Measurements from ENCODE around the gene SPARCL1.
"Not testable (repeated sequence)": the region's sequence is repeated elsewhere in the genome, so short reads cannot be mapped to it uniquely, and the experiment has no call there.

Gene SPARCL1, protein sequence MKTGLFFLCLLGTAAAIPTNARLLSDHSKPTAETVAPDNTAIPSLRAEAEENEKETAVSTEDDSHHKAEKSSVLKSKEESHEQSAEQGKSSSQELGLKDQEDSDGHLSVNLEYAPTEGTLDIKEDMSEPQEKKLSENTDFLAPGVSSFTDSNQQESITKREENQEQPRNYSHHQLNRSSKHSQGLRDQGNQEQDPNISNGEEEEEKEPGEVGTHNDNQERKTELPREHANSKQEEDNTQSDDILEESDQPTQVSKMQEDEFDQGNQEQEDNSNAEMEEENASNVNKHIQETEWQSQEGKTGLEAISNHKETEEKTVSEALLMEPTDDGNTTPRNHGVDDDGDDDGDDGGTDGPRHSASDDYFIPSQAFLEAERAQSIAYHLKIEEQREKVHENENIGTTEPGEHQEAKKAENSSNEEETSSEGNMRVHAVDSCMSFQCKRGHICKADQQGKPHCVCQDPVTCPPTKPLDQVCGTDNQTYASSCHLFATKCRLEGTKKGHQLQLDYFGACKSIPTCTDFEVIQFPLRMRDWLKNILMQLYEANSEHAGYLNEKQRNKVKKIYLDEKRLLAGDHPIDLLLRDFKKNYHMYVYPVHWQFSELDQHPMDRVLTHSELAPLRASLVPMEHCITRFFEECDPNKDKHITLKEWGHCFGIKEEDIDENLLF

DNA sequence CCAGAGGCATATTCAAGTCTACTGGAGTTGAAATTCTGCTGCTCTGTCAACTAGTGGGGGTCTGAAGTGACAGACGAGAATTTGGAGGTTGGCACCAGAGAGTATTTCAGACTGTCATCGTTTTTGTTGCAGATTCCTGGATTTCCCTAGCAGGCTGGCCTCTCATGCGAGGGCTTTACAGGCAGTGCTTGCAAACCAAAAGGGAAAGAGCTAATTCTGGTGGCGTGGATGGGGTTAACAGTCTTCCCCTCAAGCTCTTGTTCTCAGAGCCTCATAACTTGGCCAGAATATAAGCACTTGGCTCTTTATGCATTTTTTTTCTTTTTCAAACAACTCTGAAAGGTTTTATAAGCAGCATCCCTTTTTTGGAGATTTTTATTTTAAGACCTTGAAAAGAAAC is at the start of gene SPARCL1:
Gene SPARCL1 (minus strand): TSS at position 190 of the 400 bp plus-strand sequence. CDS start 29,802 bp downstream, outside the sequence.
- DNase-seq = no peak

DNA sequence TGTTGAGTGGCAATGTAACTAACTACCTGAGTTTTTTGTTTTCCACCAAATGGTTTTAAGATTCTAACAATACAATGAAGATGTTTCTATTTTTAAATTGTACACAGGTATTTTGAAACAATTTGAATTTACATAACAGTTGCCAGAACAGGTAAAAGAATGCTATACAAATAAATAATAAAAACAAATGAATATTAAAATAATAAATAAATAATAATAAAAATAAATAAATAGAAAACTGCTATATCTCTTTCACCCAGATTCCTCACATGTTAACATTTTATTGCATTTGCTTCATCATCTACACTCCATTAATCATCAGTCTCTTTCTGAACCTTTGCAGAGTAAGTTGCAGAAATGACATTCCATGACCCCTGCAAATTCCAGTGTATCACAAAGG is 46.8 kb upstream of the SPARCL1 start:
- no peak for DNase-seq

DNA sequence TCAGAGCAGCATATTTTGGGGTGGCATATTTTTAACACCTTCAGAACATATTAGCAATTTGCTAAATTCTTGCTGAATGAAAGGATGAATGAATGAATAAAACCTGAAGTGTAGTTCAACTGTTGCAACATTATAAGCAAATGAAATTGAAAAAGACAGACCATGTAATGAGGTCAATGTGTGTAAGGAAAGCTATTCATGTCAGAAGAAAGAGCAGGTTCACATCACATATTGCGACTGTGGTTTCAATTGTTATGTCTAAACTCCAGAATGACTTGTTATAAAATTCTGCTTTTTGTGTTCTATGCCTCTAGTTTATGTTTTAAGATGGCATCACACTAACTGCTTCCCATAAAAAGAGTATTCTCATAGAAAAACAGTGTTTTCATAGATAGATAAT is 46.2 kb upstream of the SPARCL1 start:
- DNase-seq = no peak

DNA sequence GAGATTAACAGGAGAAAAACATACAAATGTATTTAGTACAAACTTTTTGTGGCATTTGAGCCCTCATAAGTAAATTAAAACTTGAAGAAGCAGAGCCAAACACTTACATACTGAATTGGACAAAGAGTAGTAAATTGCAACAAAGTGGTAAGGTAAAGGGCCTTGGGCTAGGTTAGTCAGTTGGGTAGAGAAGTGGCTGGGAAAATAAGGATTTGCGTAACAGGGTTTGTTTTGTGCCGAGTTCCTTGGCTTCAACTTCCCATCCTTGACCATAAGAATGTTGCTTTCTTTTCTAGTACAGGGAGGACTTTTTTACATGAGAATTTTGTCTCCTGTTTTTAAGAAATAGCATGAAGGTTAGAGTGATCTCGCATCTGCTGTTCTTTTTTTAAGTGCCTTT is 45.8 kb upstream of the SPARCL1 start:
- no peak for DNase-seq

DNA sequence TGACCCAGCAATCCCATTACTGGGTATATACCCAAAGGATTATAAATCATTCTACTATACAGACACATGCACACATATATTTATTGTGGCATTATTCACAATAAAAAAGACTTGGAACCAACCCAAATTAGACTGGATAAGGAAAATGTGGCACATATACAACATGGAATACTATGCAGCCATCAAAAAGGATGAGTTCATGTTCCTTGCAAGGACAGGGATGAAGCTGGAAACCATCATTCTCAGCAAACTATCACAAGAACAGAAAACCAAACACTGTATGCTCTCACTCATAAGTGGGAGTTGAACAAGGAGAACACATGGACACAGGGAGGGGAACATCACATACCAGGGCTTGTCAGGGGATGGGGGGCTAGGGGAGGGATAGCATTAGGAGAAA is 45.2 kb upstream of the SPARCL1 start:
- not testable (repeated sequence) for DNase-seq

DNA sequence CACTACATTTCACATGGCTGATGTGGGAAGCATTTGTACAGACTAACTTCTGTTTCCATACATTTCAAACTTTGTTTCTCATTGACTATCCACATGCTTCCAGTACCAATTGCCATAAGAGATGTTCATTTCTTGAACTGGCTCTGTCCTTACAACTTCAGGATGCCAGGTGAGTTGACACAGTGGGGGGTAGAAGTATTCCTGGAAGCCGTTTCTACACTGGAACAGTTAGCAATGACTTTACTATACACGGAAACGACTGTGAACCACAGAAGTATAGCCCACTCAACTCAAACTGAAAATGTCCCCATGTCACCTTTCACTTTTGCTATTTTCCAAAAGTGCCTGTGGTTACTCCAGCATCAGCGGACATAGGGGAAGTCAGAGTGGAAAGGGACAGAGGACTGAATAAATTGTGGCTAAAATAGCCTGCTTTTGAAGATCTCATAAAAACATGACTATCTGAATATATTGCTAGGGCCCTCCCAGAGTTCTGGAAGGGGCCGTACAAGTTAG is 41.2 kb upstream of the SPARCL1 start:
- no peak for DNase-seq

DNA sequence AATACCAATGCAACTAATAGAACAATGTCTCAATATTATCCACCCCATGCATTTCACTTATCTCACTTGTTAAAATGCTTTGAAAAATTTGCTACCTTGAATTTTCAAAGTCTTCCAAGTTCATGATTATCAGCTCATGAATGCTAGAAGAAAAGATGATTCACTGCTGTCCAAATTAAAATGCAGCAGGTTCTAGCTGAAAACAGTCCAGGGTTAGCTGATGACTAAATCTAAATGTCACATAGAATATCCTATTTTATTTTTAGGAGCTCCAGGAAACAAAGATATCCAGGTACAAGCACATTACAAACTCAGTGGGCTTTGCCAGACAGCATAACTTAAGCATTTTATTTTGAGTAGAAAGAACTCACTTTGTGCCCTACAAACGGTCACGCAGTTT is 38.0 kb upstream of the SPARCL1 start:
- DNase-seq = no peak

DNA sequence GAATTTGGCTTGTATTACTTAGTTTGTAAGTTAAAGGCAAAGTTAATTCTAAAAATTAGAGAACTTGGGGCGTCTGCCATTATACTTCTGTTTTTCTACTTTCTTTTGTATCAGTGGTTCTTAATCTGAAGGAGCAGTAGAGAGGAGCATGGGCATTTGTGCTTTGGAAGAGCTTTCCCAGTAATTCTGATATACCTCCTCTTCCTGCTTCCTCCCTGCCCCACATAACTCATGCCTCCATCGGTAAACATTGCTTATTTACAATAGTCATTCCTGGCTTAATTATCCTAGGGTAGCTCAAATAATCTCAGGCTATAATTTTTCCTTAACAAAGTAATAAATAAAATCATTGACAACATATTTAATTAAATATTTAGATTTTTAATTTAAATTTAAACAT is 37.1 kb upstream of the SPARCL1 start:
- no peak for DNase-seq

DNA sequence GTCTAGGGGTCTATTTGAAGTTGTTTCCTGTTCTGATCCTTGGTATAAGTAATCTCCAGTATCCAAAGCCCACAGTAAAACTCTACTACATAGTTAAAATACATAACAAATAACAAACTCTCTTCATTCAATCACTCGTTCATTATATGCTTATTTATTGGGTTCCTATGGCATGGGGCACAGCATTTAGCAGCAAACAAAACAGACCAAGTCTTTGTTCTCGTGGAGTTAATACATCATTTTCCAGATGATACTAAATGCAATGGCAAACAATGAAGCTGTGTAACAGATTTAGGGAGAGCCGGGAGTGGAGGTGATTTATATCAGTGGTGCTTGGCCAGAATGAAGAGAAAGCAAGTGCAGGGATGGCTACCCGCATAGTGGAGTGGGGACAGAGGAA is 36.6 kb upstream of the SPARCL1 start:
- DNase-seq = no peak

DNA sequence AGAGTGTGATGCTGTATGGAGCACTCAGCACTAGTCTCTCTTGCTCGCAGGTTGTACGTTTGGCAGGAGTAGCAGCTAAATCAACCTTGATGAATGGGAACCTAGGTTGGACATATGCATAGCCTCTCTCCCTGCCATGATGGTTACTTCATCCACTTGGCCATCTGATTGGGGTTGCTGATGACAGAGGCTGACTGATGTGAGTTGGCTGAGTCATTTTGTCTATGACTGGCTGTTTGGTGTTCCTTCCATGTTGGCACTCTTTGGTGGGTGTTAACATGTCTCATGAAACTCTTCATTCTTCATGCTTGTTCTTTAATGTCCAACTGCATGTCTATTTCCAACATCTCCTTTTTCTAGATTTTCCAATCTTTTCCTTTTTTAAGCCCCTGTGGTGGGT is 31.6 kb upstream of the SPARCL1 start:
- DNase-seq = no peak

DNA sequence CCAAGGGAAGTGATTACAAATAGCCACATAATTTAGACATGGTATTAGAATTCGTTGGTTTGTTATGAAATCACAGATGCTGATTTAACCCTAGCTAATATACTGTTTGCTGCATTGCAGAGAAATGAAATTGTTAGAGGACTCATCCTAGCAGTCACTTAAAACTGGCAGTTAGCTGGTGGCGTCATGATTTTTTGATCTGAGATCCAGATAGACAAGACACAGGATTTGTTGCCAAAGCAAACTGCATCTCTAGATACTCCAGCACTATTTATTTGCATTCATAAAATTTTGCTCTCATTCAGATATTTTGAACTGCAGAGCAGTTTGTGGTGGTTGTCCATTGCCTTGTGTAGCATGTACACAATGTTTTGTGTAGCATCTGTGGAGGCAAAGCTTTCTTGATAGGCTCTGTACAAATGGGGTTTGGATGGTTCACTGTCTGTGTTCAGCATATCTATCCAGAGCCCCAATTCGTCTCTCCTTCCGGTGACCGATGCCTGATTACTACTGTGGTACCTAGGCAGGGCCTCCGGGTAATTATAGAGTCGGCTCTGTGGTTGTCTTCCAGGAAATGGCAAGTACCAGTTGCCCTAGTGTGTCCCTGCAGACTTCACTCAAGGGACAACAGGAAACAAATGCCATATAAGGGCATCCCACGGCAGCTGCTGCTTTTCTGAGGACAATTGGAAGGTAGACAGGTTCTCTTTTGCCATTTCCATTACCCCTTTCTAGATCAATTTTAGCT is 30.1 kb upstream of the SPARCL1 start:
- DNase-seq = no peak

DNA sequence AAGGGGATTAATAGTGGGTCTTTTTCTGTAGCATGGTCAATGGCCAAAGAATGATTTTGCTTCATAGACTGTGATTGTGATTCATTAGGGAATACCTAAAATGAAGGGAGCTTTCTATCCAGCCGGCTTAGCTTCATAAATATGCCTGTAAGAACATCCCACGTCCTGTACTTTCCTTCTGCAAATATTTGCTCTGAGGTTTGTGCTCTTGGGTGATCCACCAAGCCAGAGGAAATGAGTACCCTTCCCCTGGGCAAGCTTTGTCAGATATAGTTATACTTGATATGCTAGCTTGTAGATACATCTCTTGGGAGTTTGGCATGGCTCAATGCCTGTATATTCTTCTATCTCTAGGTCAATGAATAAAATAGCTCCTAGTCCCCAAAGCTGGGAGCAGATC is 28.2 kb upstream of the SPARCL1 start:
- DNase-seq = no peak

DNA sequence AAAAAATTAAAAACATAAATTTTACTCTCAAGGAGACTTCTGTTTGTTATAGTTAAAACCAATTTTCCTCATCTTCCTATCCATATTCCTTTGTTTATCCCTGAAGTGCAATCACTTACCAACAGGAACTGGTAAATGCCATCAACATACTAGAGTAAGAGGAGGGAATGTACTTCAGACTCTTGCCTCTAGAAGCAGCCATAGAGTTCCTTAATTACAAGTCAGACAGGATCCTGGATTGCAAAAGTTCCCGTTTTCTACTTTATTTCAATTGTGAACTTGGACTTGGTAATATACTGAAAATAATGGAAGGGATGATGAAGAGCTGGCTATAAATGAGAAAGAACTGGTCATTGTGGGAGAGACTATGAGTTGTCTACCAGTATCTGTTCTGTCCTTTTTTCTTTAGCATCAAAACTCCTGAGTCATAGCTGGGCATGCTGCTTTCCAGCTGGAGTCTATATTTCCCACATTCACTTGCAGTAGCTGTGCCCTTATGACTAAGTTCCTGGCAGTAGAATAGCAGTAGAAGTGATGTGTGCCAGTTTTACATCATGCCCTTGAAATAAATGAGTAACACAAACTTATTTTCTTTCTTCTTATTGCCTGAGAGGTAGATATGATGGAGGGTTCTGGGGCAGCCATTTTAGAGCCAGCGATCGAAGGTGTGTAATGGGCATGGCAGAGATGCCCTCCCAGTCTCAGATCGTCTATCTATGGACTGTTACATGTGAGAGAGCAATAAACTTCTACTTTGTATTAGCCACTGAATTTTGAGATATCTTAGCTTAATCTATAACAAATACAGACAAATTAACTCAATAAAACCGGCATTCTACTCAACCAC is 26.8 kb upstream of the SPARCL1 start:
- no peak for DNase-seq

DNA sequence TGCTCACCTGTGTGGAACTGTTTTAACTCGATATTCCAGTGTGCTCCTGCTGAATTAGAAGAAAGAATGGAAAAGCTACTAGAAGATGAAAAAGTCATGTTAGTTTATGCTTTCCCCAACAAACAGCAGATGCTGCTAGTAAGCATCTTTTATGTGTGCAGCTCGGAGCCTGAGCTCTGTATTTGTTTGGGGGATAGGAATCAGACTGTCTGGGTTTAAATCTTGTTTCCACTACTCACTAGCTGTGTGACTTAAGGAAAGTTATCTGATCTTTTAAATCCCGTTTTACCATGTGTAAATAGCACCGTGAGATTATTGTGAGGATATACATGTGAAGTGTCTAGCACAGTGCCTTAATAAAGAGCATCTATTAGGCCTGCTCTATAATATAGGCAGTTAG is 24.0 kb upstream of the SPARCL1 start:
- DNase-seq = no peak

DNA sequence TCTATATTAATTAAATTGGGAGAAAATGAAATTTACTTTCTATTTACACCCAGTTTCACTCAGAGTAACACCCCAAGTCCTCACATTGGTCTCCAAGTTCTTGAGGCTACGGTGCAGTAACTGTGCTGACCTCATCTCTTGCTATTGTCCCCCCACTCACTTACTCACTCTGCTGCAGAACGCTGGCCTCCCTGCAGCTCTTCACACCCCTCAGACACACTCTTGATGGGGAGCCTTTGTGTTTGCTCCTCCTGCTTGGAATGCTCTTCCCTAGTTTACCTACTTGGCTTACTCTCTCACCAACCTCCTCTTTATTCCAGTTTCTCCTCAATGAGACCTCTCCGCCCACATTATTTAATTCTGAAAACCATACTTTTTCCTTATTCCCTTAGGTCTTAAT is 22.2 kb upstream of the SPARCL1 start:
- no peak for DNase-seq

DNA sequence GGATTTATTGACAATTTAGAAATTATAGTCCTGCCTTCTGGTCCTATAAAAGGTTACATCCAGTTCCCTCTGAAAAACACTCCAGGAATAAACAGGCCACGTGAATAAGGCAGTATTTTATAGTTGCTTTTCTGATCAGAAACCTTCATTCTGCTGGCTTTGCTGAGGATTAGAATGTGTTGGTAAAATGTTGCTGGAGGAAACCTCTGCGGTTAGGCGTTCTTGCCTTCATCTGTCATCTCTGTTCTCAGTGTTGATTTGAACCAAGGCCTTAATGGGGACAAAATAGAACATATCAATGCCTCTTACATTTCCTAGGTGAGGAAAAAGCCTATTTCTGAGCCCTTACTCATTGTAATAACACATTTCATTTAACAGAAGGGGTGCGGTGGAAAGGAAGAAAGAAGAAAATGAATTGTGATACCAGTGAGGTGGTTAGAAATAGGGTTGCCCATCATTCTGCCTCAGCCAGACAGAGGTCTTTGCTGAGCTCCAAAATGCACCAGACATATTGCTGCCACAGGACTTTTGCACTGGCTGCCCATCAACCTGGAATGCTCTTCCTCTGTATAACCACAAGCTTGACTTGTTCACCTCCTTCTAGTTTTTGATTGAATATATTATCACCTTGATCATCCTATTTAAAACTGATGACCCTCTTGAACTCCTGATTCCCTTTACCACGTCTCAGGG is 18.0 kb upstream of the SPARCL1 start:
- DNase-seq = no peak

DNA sequence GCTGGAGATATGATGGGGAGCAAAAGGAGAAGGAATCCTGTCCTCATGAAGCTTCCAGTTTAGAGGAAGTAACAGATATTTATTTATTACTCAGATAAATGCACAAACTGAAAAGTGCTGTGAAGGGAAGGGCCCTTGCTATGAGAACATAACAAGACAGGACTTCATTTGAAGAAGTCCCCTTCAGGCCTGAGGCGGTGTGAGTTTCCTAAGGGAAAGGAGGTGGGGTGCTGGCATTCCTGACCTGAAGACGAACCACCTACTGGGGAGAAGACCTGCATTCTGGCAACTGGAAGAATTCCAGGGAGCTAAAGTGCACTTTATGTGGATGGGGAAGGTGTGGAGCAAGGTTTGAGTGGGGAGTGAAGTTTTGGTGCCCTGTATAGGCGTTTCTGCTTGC is 15.9 kb upstream of the SPARCL1 start:
- no peak for DNase-seq

DNA sequence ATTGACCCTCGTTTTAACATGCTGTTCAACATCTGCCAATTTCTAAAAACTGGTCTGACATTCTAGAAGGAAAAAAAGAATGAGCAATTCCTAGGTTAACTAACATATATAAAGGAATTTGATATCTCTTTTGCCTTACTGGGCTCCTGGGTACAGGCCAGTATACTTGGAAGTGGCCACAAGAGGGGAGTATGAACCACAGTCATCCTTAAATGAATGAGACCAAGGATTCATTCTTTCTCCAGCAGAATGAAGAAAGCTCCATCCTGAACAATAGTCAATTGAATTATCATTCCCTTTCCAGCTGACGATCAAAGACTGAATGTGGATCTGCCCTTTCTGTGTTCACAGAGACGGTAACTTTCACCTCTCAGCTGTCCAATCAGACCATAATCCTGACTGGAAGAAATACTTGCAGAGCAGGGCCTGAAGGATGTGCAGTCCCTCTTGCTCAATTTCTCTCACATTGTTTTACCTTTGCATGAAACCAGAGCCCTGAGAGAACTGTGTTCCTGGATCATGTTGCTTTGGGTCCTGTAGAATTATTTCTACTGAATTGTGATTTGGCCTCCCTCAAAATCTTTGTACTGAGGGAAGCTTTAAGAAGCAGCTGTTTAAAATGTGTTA is 14.8 kb upstream of the SPARCL1 start:
- no peak for DNase-seq

DNA sequence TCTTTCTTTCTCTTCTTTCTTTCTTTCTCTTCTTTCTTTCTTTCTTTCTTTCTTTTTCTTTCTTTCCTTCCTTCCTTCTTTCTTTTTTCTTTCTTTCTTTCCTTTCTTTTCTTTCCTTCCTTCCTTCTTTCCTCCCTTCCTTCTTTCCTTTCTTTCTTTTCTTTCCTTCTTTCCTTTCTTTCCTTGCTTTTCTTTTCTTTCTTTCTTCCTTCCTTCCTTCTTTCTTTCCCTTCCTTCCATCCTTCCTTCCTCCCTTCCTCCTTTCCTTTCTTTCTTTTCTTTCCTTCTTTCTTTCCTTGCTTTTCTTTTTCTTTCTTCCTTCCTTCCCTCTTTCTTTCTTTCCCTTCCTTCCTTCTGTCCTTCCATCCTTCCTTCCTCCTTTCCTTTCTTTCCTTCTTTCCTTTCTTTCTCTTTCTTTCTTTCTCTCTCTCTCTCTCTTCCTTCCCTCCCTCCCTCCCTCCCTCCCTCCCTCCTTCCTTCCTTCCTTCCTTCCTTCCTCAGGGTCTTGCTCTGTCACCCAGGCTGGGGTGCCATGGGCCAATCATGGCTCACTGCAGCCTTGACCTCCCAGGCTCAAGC is 13.6 kb upstream of the SPARCL1 start:
- DNase-seq = no peak

DNA sequence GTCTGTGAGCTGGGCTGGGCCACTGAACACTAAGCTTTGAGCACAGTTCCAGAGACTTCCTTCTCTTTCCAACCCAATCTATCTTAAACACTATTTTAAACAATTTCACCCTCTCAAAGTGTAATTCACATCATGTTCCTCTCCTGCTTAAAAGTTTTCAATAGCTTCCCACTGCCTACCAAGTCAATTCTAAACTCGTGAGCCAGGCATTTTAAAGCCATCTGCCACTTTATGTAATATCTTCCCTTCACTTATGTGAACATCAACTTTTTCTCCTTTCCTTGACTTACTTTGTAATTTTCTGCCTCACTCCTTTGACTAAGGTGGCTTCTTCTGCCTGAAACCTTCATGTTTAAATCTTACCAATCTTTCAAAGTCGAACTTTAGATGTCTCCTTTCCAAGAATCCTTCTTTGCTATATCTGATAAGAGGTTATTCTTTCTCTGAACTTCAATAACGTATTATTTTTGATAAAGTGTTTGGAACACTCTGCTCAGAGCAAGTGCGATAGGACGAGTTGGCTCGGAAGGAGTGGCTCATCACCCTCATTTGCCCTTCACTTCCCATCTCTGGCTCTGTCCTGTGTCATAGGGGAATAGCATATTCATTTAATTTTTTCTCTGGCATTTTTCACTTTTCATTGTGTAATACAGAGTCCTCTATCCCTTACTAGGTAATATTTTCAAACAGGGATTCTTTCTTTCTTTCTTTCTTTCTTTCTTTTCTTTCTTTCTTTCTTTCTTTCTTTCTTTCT is 13.0 kb upstream of the SPARCL1 start:
- DNase-seq = no peak
